Retina (tissue), 1 donor: ENCODE measurements around the gene GPC5.
A peak's percentile ranks its signal among the peaks of the same experiment; 100 is the strongest.

Source experiments
- DNase-seq: peaks from one replicate; pipeline ENCODE4 v3.0.0-alpha.2; 2016

Gene GPC5

GRCh38 chr13:92312823-92313222, 914.4 kb downstream of the GPC5 start:
- no peak for DNase-seq

DNA sequence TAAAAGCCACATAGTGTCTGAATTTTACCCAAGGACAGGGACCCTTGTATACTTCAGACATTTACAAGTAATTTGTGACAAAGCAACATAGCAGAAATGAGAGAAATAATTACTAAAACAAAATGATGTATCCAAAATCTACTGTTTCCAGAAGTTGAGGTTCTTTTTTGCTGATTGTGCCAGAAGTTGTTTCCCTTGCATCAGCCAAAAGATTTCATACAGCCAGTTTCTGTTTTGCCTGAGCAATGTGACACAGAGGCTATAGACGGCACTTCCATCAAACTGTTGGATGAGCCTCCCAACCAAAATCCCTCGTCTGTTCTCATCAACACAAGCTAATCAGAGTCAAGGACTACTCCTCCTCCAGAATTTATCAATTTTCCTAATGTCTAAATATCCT, 915.0 kb downstream of the GPC5 start:
- DNase-seq, result no peak

- DNase-seq, result no peak
Measured at GRCh38 chr13:92315265-92315664, 916.8 kb downstream of the GPC5 start.

GRCh38 chr13:92316030-92316429, 917.6 kb downstream of the GPC5 start:
- no peak for DNase-seq

DNA sequence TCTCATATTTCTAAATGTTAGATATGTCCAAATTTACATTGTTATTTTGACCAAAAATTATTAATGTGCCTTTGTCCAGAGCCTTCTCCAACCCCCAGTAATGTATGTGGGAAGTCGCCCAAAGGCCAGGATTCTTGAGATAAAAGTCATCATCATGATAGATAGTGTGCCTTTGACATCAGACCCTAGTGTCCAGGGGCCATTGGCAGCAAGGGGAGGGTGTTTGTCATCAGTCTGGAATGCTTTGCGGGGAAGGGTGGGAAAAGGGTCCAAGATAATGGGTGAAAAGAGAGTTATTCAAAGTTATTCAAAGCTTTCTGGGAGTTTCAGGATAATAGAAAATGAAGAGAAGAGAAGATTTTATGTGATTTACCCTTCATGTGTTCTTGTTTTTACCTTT, 918.6 kb downstream of the GPC5 start:
- no peak for DNase-seq

DNA sequence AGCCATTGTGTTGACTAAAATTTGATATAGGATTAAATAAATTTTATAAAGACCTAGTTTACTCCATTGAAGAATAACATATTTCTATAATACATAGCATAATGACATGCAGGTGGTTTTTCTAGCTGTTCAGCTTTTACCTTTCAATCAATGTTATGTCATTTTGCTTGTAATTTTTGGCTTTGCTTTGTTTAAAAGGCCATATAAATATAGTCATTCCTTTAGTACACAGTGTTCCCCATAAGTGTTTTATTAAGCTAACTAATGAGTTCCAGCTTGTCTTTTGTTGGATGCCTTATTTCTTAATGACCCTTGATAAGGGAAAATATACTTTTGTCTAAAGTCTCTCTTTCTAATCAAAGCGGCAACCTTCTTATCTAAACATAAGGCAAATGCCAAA, 921.9 kb downstream of the GPC5 start:
- DNase-seq, result no peak

DNA sequence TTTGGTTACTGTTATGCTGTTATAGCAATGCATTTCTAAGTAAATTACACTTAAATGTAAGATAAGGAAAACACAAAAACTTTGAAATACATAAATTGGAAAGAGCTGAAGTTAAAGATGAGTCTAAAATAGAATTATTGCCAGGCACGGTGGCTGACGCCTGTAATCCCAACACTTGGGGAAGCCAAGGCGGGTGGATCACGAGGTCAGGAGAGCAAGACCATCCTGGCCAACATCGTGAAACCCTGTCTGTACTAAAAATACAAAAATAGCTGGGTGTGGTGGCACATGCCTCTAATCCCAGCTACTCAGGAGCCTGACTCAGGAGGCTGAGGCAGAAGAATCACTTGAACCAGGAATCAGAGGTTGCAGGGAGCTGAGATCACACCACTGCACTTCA, 922.8 kb downstream of the GPC5 start:
- DNase-seq, result no peak

- DNase-seq, result no peak
Measured at GRCh38 chr13:92345627-92346026, 947.2 kb downstream of the GPC5 start.

GRCh38 chr13:92346046-92346445, 947.6 kb downstream of the GPC5 start:
- no peak for DNase-seq

- DNase-seq, result no peak
Measured at GRCh38 chr13:92354583-92354982, 956.2 kb downstream of the GPC5 start.

GRCh38 chr13:92355213-92355612, 956.8 kb downstream of the GPC5 start:
- DNase-seq, result no peak

DNA sequence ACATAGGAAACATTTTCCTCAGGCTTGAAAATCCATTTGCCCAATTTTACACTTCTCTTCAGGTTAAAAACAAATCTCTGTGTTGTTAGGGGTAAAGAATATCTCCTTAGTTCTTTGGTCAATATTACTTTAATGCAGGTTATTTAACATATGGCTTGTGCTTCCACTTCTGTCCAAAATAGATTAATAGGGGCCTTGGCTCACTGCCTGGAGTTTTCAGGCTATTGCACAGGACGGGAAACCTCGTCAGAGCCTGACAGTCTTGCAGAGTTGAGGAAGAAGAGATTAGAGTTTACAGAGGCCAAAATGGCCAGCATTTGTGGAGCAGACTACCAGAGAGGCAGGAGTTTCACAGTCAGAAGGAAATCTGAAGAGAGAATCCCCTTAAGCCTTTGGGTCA, 964.3 kb downstream of the GPC5 start:
- no peak for DNase-seq

DNA sequence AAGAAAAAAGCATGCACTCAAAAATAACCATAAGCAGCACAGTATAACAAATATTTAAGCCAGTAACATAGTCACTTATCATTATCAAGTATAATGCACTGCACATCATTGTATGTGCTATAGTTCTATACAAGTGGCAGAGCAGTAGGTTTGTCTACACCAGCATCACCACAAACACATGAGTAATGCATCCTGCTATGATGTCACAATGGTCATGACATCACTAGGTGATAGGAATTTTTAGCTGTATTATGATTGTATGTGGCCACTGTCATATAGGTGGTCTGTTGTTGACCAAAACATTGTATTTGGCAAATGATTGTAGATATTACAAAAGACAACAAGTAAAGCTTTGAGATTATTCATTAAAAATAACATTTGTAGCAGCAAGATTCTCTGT, 967.5 kb downstream of the GPC5 start:
- no peak for DNase-seq

DNA sequence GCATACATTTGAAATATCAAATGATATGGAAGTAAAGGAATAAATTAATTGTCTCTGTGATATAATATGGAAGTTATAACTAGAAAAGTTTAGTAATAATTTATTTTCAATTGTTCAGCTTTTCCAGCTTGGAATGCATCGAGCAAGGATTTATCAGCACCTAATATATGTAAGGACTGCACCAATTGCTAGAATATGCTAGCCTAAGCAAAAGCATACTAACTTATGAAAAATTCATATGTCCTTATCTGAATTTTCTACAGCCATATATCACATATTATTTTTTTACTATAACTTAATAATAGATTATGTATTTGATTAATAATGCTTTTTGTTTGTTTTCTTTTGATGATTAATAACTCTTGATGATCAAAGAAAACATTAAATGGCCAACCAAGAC, 979.0 kb downstream of the GPC5 start:
- no peak for DNase-seq

DNA sequence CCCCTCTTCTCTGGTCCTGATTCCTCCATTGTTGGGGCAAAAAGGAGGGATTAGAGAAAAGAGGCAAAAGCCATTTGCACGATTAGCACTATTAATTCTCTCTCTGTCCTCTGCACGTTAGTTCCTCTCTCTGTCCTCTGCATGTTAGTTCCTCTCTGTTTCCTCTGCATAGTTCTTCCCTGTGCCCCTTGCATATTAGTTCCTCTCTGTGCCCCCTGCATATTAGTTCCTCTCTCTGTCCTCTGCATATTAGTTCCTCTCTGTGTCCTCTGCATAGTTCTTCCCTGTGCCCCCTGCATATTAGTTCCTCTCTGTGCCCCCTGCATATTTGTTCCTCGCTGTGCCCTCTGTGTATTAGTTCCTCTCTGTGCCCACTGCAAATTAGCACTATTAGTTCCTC, 981.0 kb downstream of the GPC5 start:
- no peak for DNase-seq

- no peak for DNase-seq
Measured at GRCh38 chr13:92384410-92384809, 986.0 kb downstream of the GPC5 start.

GRCh38 chr13:92387245-92387644, 988.8 kb downstream of the GPC5 start:
- no peak for DNase-seq

DNA sequence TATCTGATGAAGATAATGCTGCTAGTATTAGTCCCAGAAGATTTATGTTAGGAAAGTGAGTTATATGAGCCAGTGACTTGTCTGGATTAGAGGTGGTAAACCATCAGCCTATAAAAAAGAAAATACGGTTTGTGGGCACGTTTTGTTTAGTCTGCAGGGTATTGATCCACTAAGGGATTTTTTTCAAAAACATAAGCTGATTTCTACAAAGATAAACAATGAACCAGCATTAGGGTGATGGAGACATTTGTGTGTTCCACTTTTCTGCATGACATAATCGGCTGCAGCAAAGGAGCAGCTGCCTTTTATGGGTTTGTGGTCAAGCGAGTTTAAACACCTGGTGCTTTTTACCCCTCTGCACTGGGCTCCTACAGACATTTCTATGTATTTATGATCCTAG, 991.8 kb downstream of the GPC5 start:
- DNase-seq, result peak; percentile 10

- DNase-seq, result no peak
Measured at GRCh38 chr13:92403606-92404005, 1005.2 kb downstream of the GPC5 start.

GRCh38 chr13:92407858-92408257, 1009.4 kb downstream of the GPC5 start:
- DNase-seq, result no peak

DNA sequence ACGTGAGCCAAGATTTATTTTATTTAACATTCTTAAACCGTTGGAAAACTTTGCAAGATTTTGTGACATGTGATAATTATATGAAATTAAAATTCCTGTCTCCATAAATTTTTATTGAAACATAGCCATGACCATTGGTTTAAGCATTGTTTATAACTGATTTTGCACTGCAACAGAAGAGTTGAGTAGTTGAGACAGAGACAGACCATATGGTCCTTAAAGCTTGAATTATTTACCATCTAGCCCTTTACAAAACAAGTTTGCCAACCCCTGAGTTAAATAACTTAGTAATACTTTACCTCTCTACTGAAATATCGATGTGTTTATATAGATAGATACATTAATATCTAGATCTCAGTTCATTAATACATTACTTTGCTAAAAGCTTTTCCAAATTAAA, 1014.1 kb downstream of the GPC5 start:
- no peak for DNase-seq

DNA sequence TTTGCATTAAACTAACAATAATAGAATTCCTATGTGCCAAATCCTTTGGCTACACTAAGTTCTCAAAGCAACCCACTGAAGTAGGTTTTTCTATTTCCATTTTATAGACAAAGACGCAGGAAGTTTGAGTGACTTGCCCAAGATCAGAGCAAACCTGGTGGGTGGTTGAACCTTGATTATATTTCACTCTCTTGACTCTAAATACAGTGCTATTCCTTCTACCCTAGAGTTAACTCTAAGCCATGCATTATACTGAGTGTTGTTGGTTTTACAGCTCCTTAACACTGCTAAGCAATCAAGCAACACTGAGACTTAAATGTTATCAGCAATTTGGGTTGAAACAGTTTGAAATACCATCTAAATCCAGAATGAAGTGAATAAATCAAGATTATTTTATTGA, 1014.6 kb downstream of the GPC5 start:
- no peak for DNase-seq

- no peak for DNase-seq
Measured at GRCh38 chr13:92413452-92413851, 1015.0 kb downstream of the GPC5 start.

DNA sequence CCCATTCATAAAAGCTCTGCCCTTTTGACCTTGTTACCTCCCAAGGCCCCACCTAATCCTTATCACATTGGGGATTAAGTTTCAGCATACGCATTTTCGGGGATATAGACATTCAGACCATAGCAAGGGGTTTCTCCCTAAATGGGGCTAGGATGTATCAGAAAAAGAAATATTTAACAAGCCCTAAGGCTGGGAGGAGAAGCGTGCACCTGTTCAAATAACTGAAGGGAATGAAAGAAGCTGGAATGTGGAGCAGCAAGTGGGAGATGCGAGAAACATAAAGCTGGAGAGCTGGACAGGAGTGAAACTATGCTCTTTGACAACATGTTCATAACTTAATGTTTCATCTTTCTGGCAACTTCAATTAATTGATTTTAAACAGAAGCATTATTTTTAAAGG, 1016.4 kb downstream of the GPC5 start:
- DNase-seq, result no peak

DNA sequence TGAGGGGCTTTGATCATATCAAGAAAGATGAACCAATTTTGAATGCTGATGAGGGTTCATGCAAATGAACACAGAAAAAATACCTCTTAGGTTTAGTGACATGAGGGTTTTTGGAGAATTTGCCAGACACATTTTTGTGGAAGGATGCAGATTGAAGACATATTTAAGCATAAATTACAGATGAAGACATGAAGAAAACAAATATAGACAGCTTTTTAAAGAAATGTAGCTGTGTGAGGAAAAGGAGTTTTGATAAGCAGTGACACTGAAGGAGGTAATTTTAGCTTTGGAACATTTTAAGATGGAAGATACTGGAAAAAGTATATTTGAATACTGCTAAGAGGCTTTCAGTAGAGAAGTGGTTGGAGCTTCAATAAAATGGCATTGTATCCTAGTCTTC, 1017.4 kb downstream of the GPC5 start:
- DNase-seq, result no peak

DNA sequence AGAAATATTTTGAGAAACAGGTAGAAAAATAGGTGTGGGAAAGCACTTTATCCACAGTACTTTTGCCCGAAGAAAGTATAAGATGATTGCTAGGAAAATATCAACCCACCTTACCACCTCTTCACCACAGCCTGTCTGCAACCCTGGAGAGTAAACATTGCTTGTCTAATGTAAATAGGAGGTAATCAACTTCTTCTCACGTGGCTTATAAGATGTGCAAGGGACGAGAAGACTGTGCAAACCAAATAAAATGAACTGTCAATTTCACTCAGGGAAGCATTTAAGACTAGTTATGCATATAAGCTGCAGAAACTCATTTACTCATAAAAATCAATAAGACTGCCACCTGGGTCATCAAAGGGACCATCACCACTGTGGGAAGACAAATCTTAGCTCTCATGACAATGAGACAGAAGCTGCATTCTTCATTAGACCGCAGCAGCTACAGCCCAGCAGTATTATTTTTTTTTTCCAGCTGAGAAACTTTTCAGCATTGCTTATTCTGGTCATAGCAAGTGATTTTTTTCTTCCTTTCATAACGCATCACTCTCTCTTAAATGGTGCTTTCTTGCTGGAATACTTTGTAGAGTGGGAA, 1020.5 kb downstream of the GPC5 start:
- no peak for DNase-seq
